WTC11 (cell line): ENCODE measurements around the gene CHPF. TPM values are rescaled to one million over a fixed set of nuclear protein-coding genes. Genes with fewer than 3 reads are reported as not detected.

Experiments
- ATAC-seq: fragments of 200-7000 bp; cut with Tn5 transposase; 2 replicates; pipeline ENCODE4 v1.10.0; 2021; ENCODE audit warnings: mild to moderate bottlenecking, moderate library complexity
- CTCF ChIA-PET: fragments of 300-600 bp; sonication (Branson Sonifier 250); formaldehyde crosslinking; loops from one replicate; lab custom pipeline; 2021; ENCODE audit warnings: antibody characterized with exemption; lab: Charles Lee
- POLR2A ChIA-PET: fragments of 350-600 bp; sonication (Branson Sonifier 250); formaldehyde crosslinking; loops from one replicate; lab custom pipeline; 2021; ENCODE audit warnings: antibody characterized with exemption; lab: Charles Lee
- DNase-seq: peaks from one replicate; pipeline ENCODE4 v3.0.0; 2021; ENCODE audit warnings: low spot score
- H3K27ac Mint-ChIP-seq: 2 replicates; pipeline ENCODE4 v1.8.0; 2021; ENCODE audit warnings: mixed read lengths
- H3K27me3 Mint-ChIP-seq: 2 replicates; pipeline ENCODE4 v1.8.0; 2021; ENCODE audit warnings: low read depth, mild to moderate bottlenecking, moderate library complexity, mixed read lengths
- H3K36me3 Mint-ChIP-seq: 2 replicates; pipeline ENCODE4 v1.8.0; 2021; ENCODE audit warnings: mixed read lengths
- H3K4me1 Mint-ChIP-seq: 2 replicates; pipeline ENCODE4 v1.8.0; 2022; ENCODE audit warnings: mixed read lengths
- H3K4me3 Mint-ChIP-seq: 2 replicates; pipeline ENCODE4 v1.8.0; 2021; ENCODE audit warnings: mild to moderate bottlenecking, moderate library complexity, mixed read lengths
- H3K9me3 Mint-ChIP-seq: 2 replicates; pipeline ENCODE4 v1.8.0; 2021; ENCODE audit warnings: mixed read lengths
- ARID4B ChIP-seq: sonication (generic); formaldehyde crosslinking; IDR thresholded peaks from 2 replicates; pipeline ENCODE4 v1.8.0; 2023; ENCODE audit warnings: missing genetic modification reagents, mild to moderate bottlenecking, borderline replicate concordance
- CDX4 ChIP-seq: fragments of 250-450 bp; sonication (Bioruptor Pico); IDR thresholded peaks from 2 replicates; pipeline ENCODE4 v1.9.0; 2021; ENCODE audit warnings: moderate library complexity, mild to moderate bottlenecking, inconsistent platforms, borderline replicate concordance
- E2F1 ChIP-seq: sonication (generic); formaldehyde crosslinking; IDR thresholded peaks from 2 replicates; pipeline ENCODE4 v1.8.0; 2022; ENCODE audit warnings: mild to moderate bottlenecking, missing genetic modification reagents
- E2F5 ChIP-seq: sonication (generic); formaldehyde crosslinking; IDR thresholded peaks from 2 replicates; pipeline ENCODE4 v1.8.1; 2022; ENCODE audit warnings: mild to moderate bottlenecking, moderate library complexity, missing genetic modification reagents
- EMX1 ChIP-seq: fragments of 250-450 bp; sonication (Bioruptor Pico); IDR thresholded peaks from 2 replicates; pipeline ENCODE4 v1.8.0; 2021; ENCODE audit warnings: mild to moderate bottlenecking
- ESRRA ChIP-seq: sonication (generic); formaldehyde crosslinking; IDR thresholded peaks from 2 replicates; pipeline ENCODE4 v1.8.1; 2022; ENCODE audit warnings: mild to moderate bottlenecking, missing genetic modification reagents, borderline replicate concordance
- HMGA2 ChIP-seq: fragments of 250-450 bp; sonication (Bioruptor Pico); IDR thresholded peaks from 2 replicates; pipeline ENCODE4 v1.4.0; 2021; ENCODE audit warnings: mild to moderate bottlenecking, moderate library complexity
- NFE2L1 ChIP-seq: sonication (generic); formaldehyde crosslinking; IDR thresholded peaks from 2 replicates; pipeline ENCODE4 v1.8.1; 2023; ENCODE audit warnings: missing genetic modification reagents
- NFYB ChIP-seq: sonication (generic); formaldehyde crosslinking; conservative IDR thresholded peaks from 2 replicates; pipeline ENCODE4 v1.8.0; 2022; ENCODE audit warnings: low read depth, missing genetic modification reagents
- NR1H2 ChIP-seq: sonication (generic); formaldehyde crosslinking; IDR thresholded peaks from 2 replicates; pipeline ENCODE4 v1.9.0; 2021; ENCODE audit warnings: mild to moderate bottlenecking, moderate library complexity, missing genetic modification reagents
- RELA ChIP-seq: sonication (generic); formaldehyde crosslinking; IDR thresholded peaks from 2 replicates; pipeline ENCODE4 v1.8.1; 2022; ENCODE audit warnings: missing genetic modification reagents, mild to moderate bottlenecking, borderline replicate concordance
- TP53 ChIP-seq: sonication (generic); formaldehyde crosslinking; IDR thresholded peaks from 2 replicates; pipeline ENCODE4 v1.8.1; 2023; ENCODE audit warnings: mild to moderate bottlenecking, missing genetic modification reagents
- ZNF423 ChIP-seq: fragments of 250-450 bp; sonication (Bioruptor Pico); IDR thresholded peaks from 2 replicates; pipeline ENCODE4 v2.1.2; 2022; ENCODE audit warnings: mild to moderate bottlenecking, moderate library complexity
- total RNA-seq: library from RNA; stranded (reverse); gene quantifications from 3 replicates; pipeline ENCODE4 v1.2.3, GENCODE V29; 2021
- TF ChIP-seq, protein P1 (sequence below): fragments of 250-450 bp; sonication (Bioruptor Pico); IDR thresholded peaks from 2 replicates; pipeline ENCODE4 v1.8.0; 2021; ENCODE audit warnings: mild to moderate bottlenecking
- TF ChIP-seq, protein P2 (sequence below): sonication (generic); formaldehyde crosslinking; IDR thresholded peaks from 2 replicates; pipeline ENCODE4 v1.8.1; 2023; ENCODE audit warnings: mild to moderate bottlenecking, moderate library complexity, missing genetic modification reagents
- TF ChIP-seq, protein P3 (sequence below): sonication (generic); formaldehyde crosslinking; IDR thresholded peaks from 2 replicates; pipeline ENCODE4 v1.8.1; 2022; ENCODE audit warnings: mild to moderate bottlenecking, missing genetic modification reagents, moderate library complexity, borderline replicate concordance

The CHPF gene
- total RNA-seq, 1 experiment from 2014 or later = 97.0 TPM

DNA sequence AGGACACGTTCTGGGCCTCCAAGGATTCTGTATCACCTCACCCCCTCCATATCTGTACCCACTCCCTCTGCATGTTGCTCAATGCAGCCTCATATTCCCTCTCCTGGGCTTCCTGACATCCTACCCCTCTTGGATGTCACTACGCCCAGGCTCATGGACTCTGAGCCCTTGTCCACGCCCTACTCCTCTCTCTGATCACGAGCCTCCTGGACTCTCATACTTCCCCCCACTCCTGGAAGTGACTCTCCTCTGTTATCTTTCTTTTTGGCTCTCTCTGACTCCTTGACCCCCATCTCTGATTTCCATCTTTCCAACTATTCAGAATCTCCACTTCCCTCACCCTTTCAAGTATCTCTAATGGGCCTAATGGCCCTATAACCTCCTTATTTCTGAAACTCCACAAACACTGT is 2.3 kb upstream of the CHPF start (continued):
- TF ChIP-seq, protein P1, sequence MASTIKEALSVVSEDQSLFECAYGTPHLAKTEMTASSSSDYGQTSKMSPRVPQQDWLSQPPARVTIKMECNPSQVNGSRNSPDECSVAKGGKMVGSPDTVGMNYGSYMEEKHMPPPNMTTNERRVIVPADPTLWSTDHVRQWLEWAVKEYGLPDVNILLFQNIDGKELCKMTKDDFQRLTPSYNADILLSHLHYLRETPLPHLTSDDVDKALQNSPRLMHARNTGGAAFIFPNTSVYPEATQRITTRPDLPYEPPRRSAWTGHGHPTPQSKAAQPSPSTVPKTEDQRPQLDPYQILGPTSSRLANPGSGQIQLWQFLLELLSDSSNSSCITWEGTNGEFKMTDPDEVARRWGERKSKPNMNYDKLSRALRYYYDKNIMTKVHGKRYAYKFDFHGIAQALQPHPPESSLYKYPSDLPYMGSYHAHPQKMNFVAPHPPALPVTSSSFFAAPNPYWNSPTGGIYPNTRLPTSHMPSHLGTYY (CRISPR knock-in tag) = no peak
- no peak for TF ChIP-seq ARID4B (CRISPR knock-in tag)

DNA sequence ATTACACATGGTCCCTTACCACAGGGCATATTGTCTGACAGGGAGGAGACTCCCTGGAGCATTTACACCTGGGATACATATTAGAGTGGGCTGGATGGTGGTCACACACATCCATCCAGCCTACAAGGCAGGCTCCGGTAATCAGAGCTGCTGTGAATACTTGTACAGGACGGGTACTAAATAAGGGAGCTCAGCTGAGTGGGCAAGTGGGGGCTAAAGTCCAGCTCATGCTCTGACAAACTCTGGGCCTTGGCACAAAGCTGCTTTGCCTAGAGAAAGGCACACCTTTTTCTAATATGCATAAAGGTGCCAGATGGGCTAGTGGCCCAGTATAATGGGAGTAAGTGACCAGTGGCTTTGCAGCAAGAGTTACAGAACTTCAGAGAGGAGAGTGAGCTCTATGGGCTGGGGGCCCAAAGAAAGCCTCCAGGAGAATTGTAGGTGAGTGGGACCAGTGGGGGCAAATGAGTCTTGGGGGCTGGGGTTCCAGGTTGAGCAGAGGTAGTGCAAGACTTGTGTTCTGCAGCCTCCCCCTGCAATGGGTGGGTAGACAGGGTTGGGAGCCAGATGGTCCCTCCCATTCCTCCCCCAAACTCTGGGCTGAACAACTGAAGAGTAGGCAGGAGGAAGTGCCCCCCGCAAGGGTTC is 1.8 kb upstream of the CHPF start:
- ATAC-seq = no peak
- POLR2A ChIA-PET = no interaction called here
- TF ChIP-seq TP53 (CRISPR knock-in tag) (no peak), E2F5 (CRISPR knock-in tag) (no peak), EMX1 (CRISPR knock-in tag) (no peak), HMGA2 (CRISPR knock-in tag) (no peak), ESRRA (CRISPR knock-in tag) (no peak), NFE2L1 (CRISPR knock-in tag) (no peak), ZNF423 (no peak), NFYB (no peak), E2F1 (CRISPR knock-in tag) (no peak), NR1H2 (CRISPR knock-in tag) (no peak), CDX4 (CRISPR knock-in tag) (no peak), RELA (CRISPR knock-in tag) (no peak)
- TF ChIP-seq, protein P2, sequence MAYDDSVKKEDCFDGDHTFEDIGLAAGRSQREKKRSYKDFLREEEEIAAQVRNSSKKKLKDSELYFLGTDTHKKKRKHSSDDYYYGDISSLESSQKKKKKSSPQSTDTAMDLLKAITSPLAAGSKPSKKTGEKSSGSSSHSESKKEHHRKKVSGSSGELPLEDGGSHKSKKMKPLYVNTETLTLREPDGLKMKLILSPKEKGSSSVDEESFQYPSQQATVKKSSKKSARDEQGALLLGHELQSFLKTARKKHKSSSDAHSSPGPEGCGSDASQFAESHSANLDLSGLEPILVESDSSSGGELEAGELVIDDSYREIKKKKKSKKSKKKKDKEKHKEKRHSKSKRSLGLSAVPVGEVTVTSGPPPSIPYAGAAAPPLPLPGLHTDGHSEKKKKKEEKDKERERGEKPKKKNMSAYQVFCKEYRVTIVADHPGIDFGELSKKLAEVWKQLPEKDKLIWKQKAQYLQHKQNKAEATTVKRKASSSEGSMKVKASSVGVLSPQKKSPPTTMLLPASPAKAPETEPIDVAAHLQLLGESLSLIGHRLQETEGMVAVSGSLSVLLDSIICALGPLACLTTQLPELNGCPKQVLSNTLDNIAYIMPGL = no peak
- TF ChIP-seq, protein P3, sequence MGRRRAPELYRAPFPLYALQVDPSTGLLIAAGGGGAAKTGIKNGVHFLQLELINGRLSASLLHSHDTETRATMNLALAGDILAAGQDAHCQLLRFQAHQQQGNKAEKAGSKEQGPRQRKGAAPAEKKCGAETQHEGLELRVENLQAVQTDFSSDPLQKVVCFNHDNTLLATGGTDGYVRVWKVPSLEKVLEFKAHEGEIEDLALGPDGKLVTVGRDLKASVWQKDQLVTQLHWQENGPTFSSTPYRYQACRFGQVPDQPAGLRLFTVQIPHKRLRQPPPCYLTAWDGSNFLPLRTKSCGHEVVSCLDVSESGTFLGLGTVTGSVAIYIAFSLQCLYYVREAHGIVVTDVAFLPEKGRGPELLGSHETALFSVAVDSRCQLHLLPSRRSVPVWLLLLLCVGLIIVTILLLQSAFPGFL (CRISPR knock-in tag) = no peak
- Mint-ChIP-seq H3K9me3 (no peaks in the 10 kb centered on the region), H3K36me3 (peaks cover 21% of the 10 kb centered on the region), H3K4me1 (peaks cover 17% of the 10 kb centered on the region), H3K27me3 (peaks cover 36% of the 10 kb centered on the region), H3K4me3 (peak overlapping the region; percentile 83), H3K27ac (no peak overlapping the region)
- DNase-seq = no peak
- CTCF ChIA-PET = interaction anchor here (0.7 to 41.3 kb wide), 4 partner anchors 15 to 61 kb away, joined by 3 to 2316 read pairs (median 6); partner anchors contain the start of gene GMPPA
